Epithelial cell of proximal tubule (primary cell): ENCODE results near the gene INS. TPM values are rescaled to one million over a fixed set of nuclear protein-coding genes. Genes with fewer than 3 reads are reported as not detected.

Source experiments
- DNase-seq: peaks from one replicate; pipeline ENCODE4 v3.0.0-alpha.2; 2011; ENCODE audit warnings: low read depth
- H3K4me3 ChIP-seq: 2 replicates; pipeline ENCODE4 v1.5.1; 2011; ENCODE audit warnings: low read depth, mild to moderate bottlenecking, low read length
- total RNA-seq: library from RNA; depleted of rRNA; stranded (reverse); fragments of >200 nt; gene quantifications from 2 replicates; pipeline ENCODE4 v1.2.3, GENCODE V29; 2015
- TF ChIP-seq, protein P1 (sequence below): conservative IDR thresholded peaks from 2 replicates; pipeline ENCODE4 v1.5.1; 2012; ENCODE audit warnings: low read depth, mild to moderate bottlenecking, low read length

Gene INS
- total RNA-seq, 1 donor from 2014 or later: not detected

DNA sequence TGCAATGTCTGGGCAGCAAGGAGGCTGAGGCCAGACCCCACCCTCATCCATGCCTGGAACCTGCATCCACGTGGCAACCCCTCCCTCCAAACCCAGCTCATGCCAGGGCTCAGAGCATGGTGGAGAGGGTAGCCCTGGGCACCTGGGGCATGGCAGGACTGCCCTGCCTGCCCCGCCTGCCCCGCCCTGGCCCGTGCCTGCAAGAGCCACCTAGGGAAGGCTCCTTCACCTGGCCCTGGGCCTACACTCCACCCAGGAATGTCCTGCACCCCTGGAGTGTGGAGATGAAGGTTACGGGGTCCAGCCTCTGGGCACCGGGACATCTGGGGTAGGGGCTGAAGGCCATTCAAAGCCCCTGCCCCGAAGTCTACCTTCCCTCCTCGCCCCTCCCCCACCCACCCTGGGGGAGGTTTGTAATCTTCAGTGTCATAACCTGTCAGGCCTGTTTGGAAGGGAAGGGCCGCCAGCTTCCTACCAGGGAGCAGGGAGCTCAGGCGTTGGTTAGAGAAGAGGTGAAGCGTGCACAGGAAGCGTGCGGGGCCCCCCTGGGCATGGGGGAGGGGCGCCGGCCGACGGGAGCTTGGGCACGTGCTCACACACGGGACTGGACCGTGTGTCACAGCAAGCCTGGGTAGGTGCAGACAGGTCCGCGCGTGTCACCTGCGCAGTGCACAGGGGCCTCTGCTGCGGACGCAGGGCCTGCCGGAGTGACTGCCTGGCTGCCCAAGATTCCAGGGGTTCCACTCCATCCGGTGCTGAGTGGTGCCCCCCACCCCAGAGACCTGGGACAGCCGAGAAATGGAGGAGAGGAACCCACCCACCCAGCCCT is 41.3 kb upstream of the INS start:
- TF ChIP-seq, protein P1, sequence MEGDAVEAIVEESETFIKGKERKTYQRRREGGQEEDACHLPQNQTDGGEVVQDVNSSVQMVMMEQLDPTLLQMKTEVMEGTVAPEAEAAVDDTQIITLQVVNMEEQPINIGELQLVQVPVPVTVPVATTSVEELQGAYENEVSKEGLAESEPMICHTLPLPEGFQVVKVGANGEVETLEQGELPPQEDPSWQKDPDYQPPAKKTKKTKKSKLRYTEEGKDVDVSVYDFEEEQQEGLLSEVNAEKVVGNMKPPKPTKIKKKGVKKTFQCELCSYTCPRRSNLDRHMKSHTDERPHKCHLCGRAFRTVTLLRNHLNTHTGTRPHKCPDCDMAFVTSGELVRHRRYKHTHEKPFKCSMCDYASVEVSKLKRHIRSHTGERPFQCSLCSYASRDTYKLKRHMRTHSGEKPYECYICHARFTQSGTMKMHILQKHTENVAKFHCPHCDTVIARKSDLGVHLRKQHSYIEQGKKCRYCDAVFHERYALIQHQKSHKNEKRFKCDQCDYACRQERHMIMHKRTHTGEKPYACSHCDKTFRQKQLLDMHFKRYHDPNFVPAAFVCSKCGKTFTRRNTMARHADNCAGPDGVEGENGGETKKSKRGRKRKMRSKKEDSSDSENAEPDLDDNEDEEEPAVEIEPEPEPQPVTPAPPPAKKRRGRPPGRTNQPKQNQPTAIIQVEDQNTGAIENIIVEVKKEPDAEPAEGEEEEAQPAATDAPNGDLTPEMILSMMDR: no peak
- no peak overlapping the region for H3K4me3 ChIP-seq
- no peak for DNase-seq

DNA sequence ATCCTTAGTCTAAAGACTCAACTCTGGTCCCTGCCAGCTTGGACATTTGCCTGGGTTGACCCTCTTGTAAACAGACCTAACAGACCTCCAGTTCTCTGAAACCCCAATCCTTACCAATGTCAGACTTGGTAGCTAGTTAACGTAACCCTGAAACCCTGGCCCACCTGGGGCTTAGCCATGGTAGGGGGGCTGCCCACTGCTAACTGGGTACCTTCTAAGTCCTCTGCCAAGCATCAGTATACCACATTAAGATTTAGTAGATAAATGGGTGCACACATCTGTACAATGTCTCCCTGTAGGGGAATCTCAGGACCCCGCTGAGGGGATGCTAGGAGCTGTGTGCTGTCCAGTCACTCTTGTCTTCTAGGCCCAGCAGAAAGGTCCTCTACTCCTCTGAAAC is 40.5 kb upstream of the INS start:
- DNase-seq: no peak
- H3K4me3 ChIP-seq: no peak overlapping the region
- TF ChIP-seq, protein P1: no peak

DNA sequence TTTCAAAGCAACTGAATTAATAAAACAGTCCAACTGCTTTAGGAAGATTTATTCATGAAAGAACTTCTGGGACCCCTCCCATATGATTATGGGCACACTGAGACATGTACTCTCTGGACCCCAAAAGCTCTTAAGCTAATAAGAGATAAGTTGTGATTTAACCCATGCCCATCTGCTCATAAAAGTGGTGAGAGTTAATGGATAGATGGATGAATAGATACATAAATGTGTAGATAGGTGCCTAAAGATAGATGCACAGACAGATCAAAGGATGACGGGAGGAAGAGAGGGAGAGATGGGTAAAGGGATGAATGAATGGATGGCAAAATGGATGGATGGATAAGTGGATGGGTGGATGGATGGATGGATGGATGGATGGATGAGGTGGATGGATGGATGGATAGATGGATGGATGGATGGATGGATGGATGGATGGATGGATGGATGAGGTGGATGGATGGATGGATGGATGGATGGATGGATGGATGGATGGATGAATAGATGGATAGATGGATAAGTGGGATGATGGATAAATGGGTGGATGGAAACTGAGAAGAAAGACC is 40.0 kb upstream of the INS start:
- TF ChIP-seq, protein P1: no peak
- H3K4me3 ChIP-seq: no peak overlapping the region

DNA sequence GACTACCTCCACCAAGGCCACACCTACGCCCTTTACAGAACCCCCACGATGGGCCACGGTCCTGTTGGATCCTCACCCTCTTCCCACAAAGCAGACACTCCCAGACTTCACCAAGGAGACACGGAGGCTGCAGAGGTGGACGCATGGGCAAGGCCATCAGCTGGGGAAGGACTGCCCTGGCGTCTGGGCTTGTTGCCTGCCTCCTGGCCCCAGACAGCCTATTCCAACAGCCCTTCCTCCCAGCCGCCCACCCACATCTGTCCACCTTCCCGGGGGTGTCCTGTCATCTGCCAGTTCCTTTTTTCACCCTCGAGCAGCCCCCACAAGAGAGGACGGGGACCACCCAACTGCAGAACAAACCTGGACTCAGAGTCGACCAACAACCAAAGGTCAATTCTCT is 39.5 kb upstream of the INS start:
- DNase-seq: no peak
- H3K4me3 ChIP-seq: no peak overlapping the region
- TF ChIP-seq, protein P1: no peak

More for the DNA sequence above, 40.0 kb upstream of the INS start:
- DNase-seq: no peak

DNA sequence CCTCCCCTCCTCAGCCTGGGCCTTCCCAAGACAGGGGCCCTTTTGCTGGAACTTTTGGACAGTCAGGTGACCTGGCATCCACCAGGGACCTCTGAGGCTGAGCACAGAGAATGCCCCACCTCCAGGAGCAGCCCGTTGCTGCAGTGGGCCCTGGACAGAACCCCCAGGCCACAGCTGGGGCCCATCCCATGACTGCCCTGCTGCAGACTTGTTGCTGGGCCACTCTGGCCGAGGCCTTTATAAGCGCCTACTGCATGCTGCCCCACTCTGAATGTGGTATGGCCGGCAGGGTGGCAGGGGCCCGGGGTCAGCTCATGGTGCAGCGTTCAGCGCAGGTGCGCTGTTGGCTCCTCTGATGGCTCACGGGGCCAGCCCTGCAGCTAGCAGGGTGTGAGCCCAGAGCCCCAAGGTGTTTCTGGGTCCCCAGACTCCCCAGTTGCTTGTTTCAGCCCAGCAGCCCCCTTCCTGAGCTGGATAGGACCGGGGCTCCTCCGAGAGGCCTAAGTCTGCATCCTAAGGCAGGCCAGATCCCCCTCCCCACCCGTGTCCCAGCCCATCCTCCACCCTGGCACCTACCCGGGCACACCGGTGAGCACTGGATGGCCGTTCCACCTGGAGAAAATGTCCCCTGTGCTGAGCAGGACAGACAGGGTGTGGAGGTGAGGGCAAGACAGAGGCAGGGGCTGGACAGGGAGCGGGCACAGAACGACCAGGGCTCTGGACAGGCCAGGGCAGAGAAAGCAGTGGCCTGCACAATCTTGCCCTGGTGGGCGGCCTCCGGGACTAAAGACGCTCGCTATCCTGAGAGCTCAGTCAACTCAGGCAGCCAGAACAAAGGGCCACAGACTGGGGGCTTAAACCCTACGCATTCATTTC is 38.7 kb upstream of the INS start:
- DNase-seq: no peak
- TF ChIP-seq, protein P1: no peak
- H3K4me3 ChIP-seq: no peak overlapping the region

DNA sequence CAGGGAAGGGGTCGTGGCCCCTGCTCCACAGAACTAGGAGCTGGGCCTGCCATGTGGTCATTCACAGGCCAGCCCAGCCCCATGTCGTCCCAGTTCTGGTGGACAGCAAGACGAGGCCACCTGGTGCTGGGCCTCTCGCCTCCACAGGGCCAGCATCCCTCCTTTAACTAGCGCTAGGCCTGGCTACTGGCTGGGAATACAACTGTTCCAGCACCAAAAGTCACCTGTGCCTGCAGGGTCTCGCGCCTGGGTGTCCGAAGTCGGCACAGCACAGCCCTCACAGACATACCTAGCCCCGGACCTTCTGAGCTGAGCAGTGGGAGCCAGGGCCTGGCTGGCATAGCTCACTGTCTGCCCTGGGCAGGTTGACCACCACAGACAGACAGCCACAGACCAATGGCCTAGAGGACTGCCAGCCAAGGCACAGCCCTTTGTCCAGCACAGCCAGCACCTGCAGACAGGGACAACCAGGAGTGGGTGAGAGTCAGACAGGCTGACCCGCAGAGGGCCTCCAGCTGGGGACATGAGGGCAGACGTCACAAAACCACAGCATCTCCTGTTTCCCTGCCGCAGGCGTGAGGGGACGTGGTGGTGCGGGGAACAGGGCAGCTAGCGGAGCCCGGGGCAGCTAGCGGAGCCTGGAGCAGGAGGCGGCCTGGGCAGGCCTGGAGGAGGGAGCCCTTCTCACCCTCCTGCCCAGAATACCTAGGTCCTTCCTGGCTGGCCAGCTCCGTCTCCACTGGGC is 37.8 kb upstream of the INS start:
- TF ChIP-seq, protein P1: no peak
- no peak for DNase-seq
- no peak overlapping the region for H3K4me3 ChIP-seq
